NCI-H2196 (cell line): Measurements from ENCODE around the gene SH2D6.
"Not testable (repeated sequence)": the region's sequence is repeated elsewhere in the genome, so short reads cannot be mapped to it uniquely, and the experiment has no call there.

Source experiments
- DNase-seq: peaks from one replicate; lab custom pipeline; 2025; ENCODE audit not compliant: unreplicated experiment; lab: John Stamatoyannopoulos, UW

SH2D6 gene

GRCh38 chr2:85439025-85439472 lies 20.5 kb downstream of the SH2D6 start:
- DNase-seq = no peak

GRCh38 chr2:85439569-85439968 lies 21.1 kb downstream of the SH2D6 start:
- not testable (repeated sequence) for DNase-seq

GRCh38 chr2:85439986-85440385 lies 21.5 kb downstream of the SH2D6 start:
- no peak for DNase-seq

GRCh38 chr2:85440729-85441128 lies 22.2 kb downstream of the SH2D6 start:
- DNase-seq = no peak

- DNase-seq = no peak
Measured at GRCh38 chr2:85441864-85442263, 23.4 kb downstream of the SH2D6 start.

- no peak for DNase-seq
Measured at GRCh38 chr2:85444629-85445172, 26.2 kb downstream of the SH2D6 start.

GRCh38 chr2:85445316-85446295 lies 27.1 kb downstream of the SH2D6 start:
- DNase-seq = no peak

GRCh38 chr2:85446296-85447221 lies 28.0 kb downstream of the SH2D6 start:
- no peak for DNase-seq

- no peak for DNase-seq
Measured at GRCh38 chr2:85447222-85447585, 28.7 kb downstream of the SH2D6 start.

GRCh38 chr2:85448461-85449213 lies 30.1 kb downstream of the SH2D6 start:
- DNase-seq = no peak

- DNase-seq = no peak
Measured at GRCh38 chr2:85449214-85449588, 30.7 kb downstream of the SH2D6 start.

GRCh38 chr2:85452237-85452636 lies 33.7 kb downstream of the SH2D6 start:
- no peak for DNase-seq

GRCh38 chr2:85453571-85453970 lies 35.1 kb downstream of the SH2D6 start:
- no peak for DNase-seq

GRCh38 chr2:85455552-85456090 lies 37.1 kb downstream of the SH2D6 start:
- DNase-seq = no peak

- no peak for DNase-seq
Measured at GRCh38 chr2:85457043-85457442, 38.5 kb downstream of the SH2D6 start.

- no peak for DNase-seq
Measured at GRCh38 chr2:85457877-85458316, 39.4 kb downstream of the SH2D6 start.

GRCh38 chr2:85458601-85459563 lies 40.4 kb downstream of the SH2D6 start:
- no peak for DNase-seq

- DNase-seq = no peak
Measured at GRCh38 chr2:85459771-85460170, 41.3 kb downstream of the SH2D6 start.

- no peak for DNase-seq
Measured at GRCh38 chr2:85462322-85462721, 43.8 kb downstream of the SH2D6 start.
